LNCaP clone FGC (cell line): ENCODE results near the gene HUS1B.
"Not testable (repeated sequence)": the region's sequence is repeated elsewhere in the genome, so short reads cannot be mapped to it uniquely, and the experiment has no call there.

ENCODE experiments used
- DNase-seq: peaks from one replicate; pipeline ENCODE4 v3.0.0-alpha.2; 2011; ENCODE audit warnings: low read depth
- H3K4me3 ChIP-seq: 2 replicates; pipeline ENCODE4 v1.5.1; 2011; ENCODE audit warnings: mild to moderate bottlenecking, low read depth, low read length, control low read depth
- CTCF ChIP-seq: IDR thresholded peaks from 2 replicates; pipeline ENCODE4 v1.5.1; 2012; ENCODE audit warnings: mild to moderate bottlenecking; ENCODE audit not compliant: control insufficient read depth, insufficient read depth; ENCODE audit errors: extremely low read depth

HUS1B gene

GRCh38 chr6:701215-701614 lies 44.3 kb upstream of the HUS1B start:
- DNase-seq = no peak
- TF ChIP-seq CTCF = no peak

DNA sequence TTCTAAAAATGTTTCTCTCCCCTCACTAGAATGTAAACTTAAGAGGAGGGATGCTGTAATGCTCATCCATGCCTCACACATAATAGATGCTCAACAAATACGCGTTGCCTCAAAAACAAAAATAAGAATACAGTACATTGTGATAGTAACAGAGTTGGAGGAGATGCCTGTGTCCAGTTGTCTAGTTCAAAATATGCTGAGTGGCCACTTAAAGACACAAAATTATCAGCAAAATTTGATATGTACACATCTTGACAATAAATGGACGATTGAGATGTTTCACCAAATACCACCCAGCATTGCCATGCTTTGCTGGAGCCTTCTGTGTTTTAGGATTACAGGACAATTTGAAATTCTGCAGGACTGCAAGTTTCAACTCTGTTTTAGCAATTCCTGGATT lies 43.6 kb upstream of the HUS1B start:
- TF ChIP-seq CTCF = no peak
- no peak overlapping the region for H3K4me3 ChIP-seq
- DNase-seq = no peak

More at GRCh38 chr6:701215-701614, 44.3 kb upstream of the HUS1B start:
- H3K4me3 ChIP-seq = no peak overlapping the region

GRCh38 chr6:699319-699718 lies 42.4 kb upstream of the HUS1B start:
- TF ChIP-seq CTCF = no peak
- no peak overlapping the region for H3K4me3 ChIP-seq

GRCh38 chr6:694431-695126 lies 37.7 kb upstream of the HUS1B start:
- not testable (repeated sequence) for H3K4me3 ChIP-seq, DNase-seq

More at GRCh38 chr6:699319-699718, 42.4 kb upstream of the HUS1B start:
- no peak for DNase-seq

DNA sequence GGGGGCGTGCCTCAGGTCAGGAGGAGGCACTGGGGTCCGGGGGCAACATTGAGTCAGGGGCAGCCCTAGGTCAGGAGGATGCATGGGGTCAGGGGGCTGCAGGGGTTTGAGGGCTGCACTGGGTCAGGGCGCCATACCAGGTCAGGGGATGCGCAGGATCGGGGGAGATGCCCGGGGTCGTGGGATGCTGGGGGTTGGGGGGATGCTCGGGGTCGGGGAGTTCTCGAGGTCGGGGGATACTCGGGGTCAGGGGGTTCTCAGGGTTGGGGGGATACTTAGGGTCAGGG lies 36.8 kb upstream of the HUS1B start:
- H3K4me3 ChIP-seq = peak overlapping the region; percentile 83
- TF ChIP-seq CTCF = no peak
- no peak for DNase-seq

DNA sequence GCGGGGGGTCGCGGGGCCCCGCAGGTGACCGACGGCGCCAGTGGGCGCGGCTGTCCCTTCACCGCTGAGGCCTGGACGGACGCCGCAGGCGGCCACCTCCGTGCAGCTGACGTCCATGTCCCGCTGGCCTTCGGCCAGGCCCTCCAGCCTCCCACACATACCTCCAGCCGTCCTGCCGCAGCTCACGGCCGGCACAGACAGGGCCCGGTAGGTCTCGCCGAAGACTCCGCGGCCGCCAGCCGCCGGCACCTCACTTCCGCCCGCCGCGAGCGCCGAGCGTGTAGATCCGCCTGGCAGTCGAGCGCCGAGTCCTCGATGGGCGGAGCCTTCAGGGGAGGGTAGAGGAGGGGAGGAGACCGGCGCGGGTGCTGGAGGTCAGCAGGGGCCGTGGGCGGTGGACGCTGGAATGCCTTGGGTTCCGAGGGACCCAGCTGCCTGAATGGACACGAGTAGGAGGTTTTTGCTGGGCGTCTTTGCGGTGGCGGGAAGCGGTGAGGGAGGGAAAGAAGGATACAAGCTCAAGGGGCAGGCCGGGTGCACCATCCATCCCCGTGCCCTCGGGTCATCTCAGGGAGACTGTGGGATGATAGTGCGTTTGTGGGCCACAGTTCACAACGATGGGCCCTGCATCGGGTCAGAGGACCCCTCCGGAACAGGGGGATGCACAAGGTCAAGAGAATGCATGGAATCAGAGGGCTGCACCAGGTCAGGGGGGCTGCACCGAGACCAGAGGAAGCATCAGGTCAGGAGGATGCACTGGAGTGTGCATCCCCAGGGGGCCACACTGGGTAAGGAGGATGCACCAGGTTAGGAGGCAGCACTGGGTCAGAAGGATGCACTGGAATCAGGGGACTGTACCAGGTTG lies 36.2 kb upstream of the HUS1B start, which contains the start of gene EXOC2:
Gene EXOC2 (minus strand): TSS at position 282 of the 865 bp plus-strand sequence. CDS start 55,321 bp downstream, outside the sequence.
- DNase-seq = no peak
- no peak for TF ChIP-seq CTCF
- H3K4me3 ChIP-seq = peak within 1 kb of the TSS; percentile 83

- TF ChIP-seq CTCF = no peak
Observed at GRCh38 chr6:692356-692851, 35.5 kb upstream of the HUS1B start.

More at GRCh38 chr6:692356-692851, 35.5 kb upstream of the HUS1B start:
- H3K4me3 ChIP-seq = peak overlapping the region; percentile 83
- DNase-seq = peak; percentile 25
